ENCODE measurements around the gene RNASE2.

Gene RNASE2

GRCh38 chr14:20982646-20983369 lies 27.5 kb downstream of the RNASE2 start:
- no peak for DNase-seq

DNA sequence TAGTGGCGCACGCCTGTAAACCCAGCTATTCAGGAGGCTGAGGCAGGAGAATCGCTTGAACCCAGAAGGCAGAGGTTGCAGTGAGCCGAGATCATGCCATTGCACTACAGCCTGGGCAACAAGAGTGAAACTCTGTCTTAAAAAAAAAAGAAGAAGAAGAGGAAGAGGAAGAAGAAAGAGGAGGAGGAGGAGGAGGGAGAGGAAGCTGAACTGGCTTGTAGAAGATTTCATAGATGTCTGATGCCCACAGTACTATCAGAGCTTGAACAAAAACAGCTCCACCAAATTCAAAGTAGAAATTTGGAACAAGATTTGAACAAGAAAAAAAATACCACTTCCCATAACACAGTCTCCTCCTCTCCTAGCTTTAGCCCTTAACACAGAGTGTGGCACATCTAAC lies 30.4 kb downstream of the RNASE2 start:
- peak; percentile 15 for DNase-seq

GRCh38 chr14:20986811-20987210 lies 31.5 kb downstream of the RNASE2 start:
- no peak for DNase-seq

DNA sequence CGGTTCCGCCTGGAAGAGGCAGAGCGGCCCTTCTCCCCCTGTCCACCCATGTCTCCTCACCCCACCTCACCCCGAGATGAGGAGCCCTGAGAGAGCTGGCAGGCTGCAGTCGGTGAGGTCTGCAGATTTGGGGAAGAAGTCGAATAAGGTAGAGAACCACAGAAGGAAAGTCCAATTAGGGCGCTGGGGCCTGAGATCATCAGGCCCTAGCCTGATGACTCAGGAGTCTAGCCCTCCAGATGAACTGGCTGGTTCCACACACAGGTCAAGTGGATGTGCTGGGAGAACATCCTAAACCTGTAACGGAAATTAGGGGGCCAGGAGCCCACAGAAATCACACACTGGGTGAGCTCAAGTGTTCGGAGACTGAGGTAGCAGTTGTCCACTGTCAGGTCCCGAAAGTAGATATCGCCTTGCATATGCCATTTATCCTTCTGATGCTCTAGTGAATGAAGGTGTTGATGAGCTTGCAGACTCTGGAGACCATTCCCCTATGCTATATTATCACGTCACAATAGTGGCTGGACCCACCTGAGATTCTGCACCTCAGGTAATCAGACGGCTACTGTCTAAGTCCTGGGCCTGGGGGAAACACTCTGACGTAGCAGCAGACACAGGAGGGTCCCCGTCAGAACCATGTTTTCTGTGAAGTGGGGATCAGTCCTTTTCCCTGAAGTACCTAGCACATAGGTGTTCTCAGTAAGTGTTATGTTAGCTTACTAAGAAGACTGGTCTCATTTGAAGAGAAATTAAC lies 33.6 kb downstream of the RNASE2 start:
- no peak for DNase-seq

GRCh38 chr14:20989471-20989786 lies 34.1 kb downstream of the RNASE2 start:
- no peak for DNase-seq

GRCh38 chr14:20989787-20990600 lies 34.7 kb downstream of the RNASE2 start, which contains the start of gene METTL17:
Gene METTL17 (plus strand): TSS chr14:20989980. CDS start chr14:20990003, 23 bp downstream.
- DNase-seq, result peak; percentile 99

GRCh38 chr14:20996521-20996920 lies 41.2 kb downstream of the RNASE2 start:
- no peak for DNase-seq

DNA sequence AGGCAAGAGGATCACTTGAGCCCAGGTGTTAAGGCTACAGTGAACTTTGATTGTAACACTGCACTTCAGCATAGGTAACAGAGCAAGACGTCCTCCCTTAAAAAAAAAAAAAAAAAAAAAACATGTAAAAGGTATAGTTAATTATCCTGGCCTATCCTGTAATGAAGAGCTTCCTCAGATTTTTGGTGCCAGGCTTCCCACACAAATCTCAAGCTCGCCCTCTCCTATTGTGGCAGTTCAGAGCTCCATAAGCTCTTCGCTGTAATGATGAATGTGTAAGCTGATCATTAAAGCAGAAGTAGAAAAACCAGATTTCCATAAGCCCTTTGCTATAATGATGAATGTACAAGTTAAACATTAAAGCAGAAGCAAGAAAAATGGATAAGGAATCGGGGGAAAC lies 41.8 kb downstream of the RNASE2 start:
- DNase-seq, result no peak

DNA sequence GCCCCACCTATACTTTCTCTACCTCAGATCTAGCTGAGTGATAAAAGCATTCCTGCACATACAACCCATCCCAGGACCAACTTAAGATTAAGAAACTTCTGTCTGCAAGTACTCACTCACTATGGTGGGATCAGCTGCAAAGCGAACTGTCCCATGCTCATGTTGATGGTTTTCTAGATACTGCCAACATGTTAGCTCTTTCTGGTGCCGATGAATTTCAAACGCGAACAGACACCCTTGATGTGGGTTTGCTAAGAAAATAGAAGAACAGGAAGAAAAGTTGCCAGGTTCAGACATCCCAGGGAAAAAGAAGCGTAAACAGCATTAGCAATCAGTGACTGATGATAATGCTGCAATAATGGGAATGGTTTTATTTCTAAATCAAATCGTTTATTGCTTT lies 42.3 kb downstream of the RNASE2 start:
- DNase-seq, result no peak

- no peak for DNase-seq
Measured at GRCh38 chr14:20998139-20998538, 42.9 kb downstream of the RNASE2 start.

- DNase-seq, result no peak
Measured at GRCh38 chr14:20998674-20999366, 43.5 kb downstream of the RNASE2 start, which contains the start of gene SLC39A2. Gene SLC39A2 (plus strand): TSS chr14:20999293. CDS start chr14:20999447, 154 bp downstream.

GRCh38 chr14:20999591-20999990 lies 44.3 kb downstream of the RNASE2 start:
- no peak for DNase-seq

DNA sequence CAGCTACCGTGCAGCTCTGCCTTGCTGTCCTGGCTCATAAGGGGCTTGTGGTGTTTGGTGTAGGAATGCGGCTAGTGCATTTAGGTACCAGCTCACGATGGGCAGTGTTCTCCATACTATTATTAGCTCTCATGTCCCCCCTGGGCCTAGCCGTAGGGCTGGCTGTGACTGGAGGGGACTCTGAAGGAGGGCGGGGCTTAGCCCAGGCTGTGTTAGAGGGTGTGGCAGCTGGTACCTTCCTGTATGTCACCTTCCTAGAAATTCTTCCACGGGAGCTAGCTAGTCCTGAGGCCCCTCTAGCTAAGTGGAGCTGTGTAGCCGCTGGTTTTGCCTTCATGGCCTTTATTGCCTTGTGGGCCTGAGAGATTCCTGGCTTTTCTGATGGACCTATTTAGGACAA lies 45.9 kb downstream of the RNASE2 start:
- DNase-seq, result no peak

GRCh38 chr14:21003788-21004346 lies 48.6 kb downstream of the RNASE2 start:
- DNase-seq, result no peak
